Stimulated activated CD4-positive, alpha-beta T cell treated with anti-CD3 and anti-CD28 coated beads, Interleukin-4, amount 100 ng/mL, for 48 hours (primary cell): Measurements from ENCODE around the gene HOOK2.
"Not testable (repeated sequence)": the region's sequence is repeated elsewhere in the genome, so short reads cannot be mapped to it uniquely, and the experiment has no call there.

Source experiments
- DNase-seq, 2 donors: peaks; one replicate each; pipeline ENCODE4 v3.0.0-alpha.2; 2020; ENCODE audit warnings: low read depth in 2 of 2

HOOK2 gene

GRCh38 chr19:12774588-12775555 is at the start of gene HOOK2:
Gene HOOK2, minus strand, starts transcription at chr19:12775552. Its CDS starts 103 bp downstream, at chr19:12775449.
- DNase-seq: no peak

GRCh38 chr19:12821761-12822160 is 46.4 kb upstream of the HOOK2 start:
- DNase-seq: no peak

- not testable (repeated sequence) for DNase-seq
These were observed 42.5 kb upstream of the HOOK2 start for GRCh38 chr19:12817810-12818209.

- not testable (repeated sequence) for DNase-seq
These were observed 41.8 kb upstream of the HOOK2 start for GRCh38 chr19:12817188-12817587.

GRCh38 chr19:12815088-12815487 is 39.7 kb upstream of the HOOK2 start:
- DNase-seq: no peak

- peak; percentile 83 to 84 for DNase-seq
These were observed 31.1 kb upstream of the HOOK2 start, which contains the start of gene RNASEH2A for GRCh38 chr19:12806242-12807081. Gene RNASEH2A, plus strand, starts transcription at chr19:12806584. Its CDS starts 90 bp downstream, at chr19:12806674.

GRCh38 chr19:12804051-12804450 is 28.7 kb upstream of the HOOK2 start:
- no peak for DNase-seq

GRCh38 chr19:12802267-12803106 is 27.1 kb upstream of the HOOK2 start:
- no peak for DNase-seq

GRCh38 chr19:12801466-12802266 is 26.3 kb upstream of the HOOK2 start, which contains the start of the genes PRDX2 and THSD8:
Gene PRDX2, minus strand, starts transcription at chr19:12801800. Its CDS starts 539 bp downstream, at chr19:12801261.
Gene THSD8, plus strand, starts transcription at chr19:12802069. Its CDS starts 3 bp downstream, at chr19:12802072.
- DNase-seq: peak; percentile 73 to 79

GRCh38 chr19:12800923-12801465 is 25.6 kb upstream of the HOOK2 start:
- DNase-seq: no peak

- DNase-seq: no peak
These were observed 25.1 kb upstream of the HOOK2 start for GRCh38 chr19:12800466-12800770.

- no peak for DNase-seq
These were observed 24.6 kb upstream of the HOOK2 start for GRCh38 chr19:12799742-12800465.

GRCh38 chr19:12797607-12798006 is 22.3 kb upstream of the HOOK2 start:
- DNase-seq: not testable (repeated sequence)

- no peak for DNase-seq
These were observed 21.8 kb upstream of the HOOK2 start for GRCh38 chr19:12797141-12797587.

GRCh38 chr19:12796146-12797071 is 21.1 kb upstream of the HOOK2 start:
- peak in 1 of 2 donors; percentile 57 for DNase-seq

GRCh38 chr19:12794971-12795381 is 19.6 kb upstream of the HOOK2 start:
- no peak for DNase-seq

GRCh38 chr19:12794196-12794941 is 19.0 kb upstream of the HOOK2 start:
- no peak for DNase-seq
